Femur (tissue), 1 donor: Measurements from ENCODE around the gene PRUNE2.
"Not testable (repeated sequence)": the region's sequence is repeated elsewhere in the genome, so short reads cannot be mapped to it uniquely, and the experiment has no call there.

Source experiments
- DNase-seq: peaks from one replicate; pipeline ENCODE4 v3.0.0-alpha.2; 2017

Gene PRUNE2

DNA sequence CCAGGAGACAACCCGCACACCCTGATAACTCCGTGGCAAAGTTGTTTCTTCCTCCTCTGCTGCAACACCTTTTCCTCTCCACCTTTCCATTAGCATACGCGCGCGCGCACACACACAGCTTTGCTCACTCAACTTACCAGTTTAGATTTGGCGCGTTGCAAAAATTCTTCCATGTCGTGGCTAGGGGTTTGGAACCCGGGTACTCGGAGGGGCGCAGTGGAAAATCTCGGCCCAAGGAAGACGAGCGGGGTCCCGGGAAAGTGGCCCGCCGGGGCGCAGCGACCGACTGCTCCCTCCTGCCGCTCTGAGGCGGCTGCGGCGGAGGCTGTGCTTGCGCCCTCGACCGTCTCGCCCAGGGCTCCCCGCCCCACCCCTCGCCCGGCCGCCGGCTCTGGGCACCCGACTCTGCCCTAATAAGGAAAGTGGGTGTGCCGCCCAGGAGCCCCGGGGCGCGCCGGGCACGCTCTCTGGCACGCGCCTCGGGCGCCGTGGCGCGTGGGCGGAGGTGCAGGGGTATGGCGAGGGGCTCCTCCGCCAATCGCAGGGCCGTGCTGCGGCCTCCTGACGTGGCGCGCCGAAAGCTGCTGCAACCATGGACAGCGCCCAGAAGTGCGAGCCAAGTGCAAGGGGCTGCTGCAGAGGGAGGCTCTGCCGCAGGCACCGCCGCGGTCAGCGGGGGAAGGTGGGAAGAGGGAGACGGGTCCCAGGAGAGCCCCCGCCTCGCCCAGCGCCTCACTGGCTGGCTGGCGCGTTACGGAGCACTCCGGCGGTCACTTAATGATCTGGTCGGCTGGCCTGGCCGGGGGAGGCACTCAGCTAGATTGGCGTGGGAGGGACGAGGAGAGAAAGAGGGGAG is at the start of gene PRUNE2:
TSS of gene PRUNE2 (minus strand) at position 324 of the 856 bp plus-strand sequence. CDS start at position 173, 151 bp downstream.
- peak; percentile 91 for DNase-seq

GRCh38 chr9:76955406-76955805 is 49.5 kb upstream of the PRUNE2 start:
- DNase-seq: not testable (repeated sequence)

GRCh38 chr9:76949865-76950264 is 44.0 kb upstream of the PRUNE2 start:
- no peak for DNase-seq

- DNase-seq: no peak
Observed at GRCh38 chr9:76944011-76944410, 38.1 kb upstream of the PRUNE2 start.

- DNase-seq: no peak
Observed at GRCh38 chr9:76943054-76943453, 37.1 kb upstream of the PRUNE2 start.

DNA sequence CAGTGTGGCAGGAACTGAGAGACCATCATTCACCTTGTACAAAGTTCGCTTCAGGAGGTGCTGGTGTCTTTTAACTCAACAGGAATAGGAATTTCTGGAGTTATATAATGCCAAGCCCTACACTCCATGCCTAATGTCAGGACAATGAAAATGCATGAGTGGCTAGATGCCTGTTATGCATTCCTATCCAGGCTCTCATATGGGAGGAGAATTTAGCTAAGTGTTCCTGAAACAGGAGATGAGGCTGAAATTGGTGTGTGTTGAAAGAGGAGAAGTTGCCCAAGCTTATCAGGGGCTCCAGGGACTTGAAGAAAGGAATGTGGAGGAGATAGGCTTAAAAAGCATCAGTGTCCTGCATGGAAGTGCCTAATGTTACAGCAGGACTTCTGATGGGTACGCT is 26.8 kb upstream of the PRUNE2 start:
- DNase-seq: no peak

- DNase-seq: no peak
Observed at GRCh38 chr9:76932265-76932664, 26.4 kb upstream of the PRUNE2 start.

- DNase-seq: no peak
Observed at GRCh38 chr9:76927540-76928240, 21.8 kb upstream of the PRUNE2 start.

DNA sequence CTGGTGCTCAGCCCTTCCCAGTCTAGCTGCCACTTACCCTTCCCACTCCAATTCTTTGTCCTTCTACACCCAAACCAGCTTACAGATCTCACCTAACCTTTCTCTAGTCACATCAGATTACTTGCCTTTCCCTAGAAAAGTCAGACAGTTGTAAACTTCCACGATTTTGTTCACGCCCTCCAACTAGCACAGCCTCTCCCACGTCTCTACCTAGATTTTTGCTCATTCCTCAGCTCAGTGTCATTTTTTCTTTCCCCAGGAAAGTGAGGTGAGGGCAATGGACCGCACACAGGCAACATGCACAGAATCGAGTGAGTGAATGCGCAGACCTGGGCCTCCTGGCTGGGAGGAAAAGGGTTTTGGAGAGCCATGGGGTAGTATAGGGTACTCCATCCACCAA is 20.9 kb upstream of the PRUNE2 start:
- DNase-seq: no peak

DNA sequence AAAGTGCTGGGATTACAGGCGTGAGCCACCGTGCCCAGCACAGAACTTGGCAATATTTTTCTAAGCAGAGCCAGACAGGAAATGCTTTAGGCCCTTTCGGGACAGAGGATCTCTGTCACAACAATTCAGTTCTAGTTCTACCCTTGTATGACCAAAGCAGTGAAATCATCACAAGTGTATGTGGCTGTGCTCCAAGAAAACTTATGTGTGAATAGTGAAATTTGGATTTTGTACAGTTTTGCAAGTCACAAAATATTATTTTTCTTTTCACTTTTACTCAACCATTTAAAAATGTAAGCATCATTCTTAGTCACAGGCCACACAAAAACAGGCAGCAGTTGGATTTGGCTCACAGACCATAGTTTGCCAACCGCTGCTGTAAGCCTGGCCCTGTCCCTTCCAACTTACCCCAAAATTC is 20.4 kb upstream of the PRUNE2 start:
- DNase-seq: no peak

DNA sequence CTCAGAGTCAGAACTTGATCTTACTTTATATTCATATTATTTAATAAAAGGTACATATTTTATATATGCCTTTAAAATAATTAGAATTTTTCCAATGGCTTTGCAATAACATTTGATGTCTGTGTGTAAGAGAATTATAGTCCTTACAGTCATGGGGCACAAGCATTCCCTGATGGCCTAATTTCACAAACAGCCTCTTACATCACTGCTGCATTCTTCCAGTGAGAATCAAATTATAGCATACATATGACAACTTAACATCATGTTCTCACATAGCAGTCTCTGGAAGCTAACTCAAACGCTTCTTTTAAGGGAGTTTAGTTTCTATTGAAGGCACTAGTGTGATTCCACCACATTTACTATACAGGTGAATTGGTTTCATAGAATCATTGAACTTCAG is 15.3 kb upstream of the PRUNE2 start:
- DNase-seq: no peak

GRCh38 chr9:76917299-76917698 is 11.4 kb upstream of the PRUNE2 start:
- DNase-seq: no peak

DNA sequence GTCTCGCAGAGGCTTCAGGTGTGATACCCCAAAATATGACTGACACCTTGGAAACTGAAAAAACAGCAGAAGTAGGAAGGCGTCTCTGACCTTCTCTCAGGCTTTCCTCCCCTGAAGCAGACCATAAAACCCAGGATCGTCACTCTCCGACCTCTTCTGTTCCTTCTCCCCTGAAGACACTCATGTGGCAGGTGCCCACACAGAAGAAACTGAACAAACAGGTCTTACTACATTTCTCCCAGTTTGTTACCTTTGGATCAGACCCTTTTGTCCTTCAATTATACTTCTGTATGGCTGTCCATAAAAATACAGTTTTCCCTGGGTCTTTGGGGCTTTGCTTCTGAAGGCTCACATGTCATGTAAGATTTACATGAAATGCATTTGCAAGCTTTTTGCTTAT is 10.3 kb upstream of the PRUNE2 start:
- DNase-seq: no peak

DNA sequence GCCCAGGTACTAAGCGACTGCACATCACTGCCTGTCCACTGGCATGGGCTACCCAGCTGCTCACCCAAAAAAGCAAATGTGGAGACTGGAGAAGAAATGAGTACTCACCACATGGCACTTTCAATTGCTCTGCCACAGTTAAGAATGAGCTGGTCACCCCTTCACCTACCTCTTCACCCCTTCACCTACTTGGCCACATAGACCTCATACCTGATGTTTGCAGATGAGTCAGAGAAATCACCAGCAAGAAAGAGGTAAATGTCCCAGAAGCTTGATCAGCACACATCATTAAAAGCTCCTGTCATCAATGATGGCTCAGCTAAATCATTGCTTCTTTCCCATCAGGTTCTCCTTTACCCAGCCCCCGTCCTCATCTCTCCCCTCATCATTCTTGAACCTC is 7.6 kb upstream of the PRUNE2 start:
- no peak for DNase-seq

- DNase-seq: no peak
Observed at GRCh38 chr9:76912636-76913275, 6.8 kb upstream of the PRUNE2 start.

GRCh38 chr9:76911971-76912370 is 6.1 kb upstream of the PRUNE2 start:
- no peak for DNase-seq

DNA sequence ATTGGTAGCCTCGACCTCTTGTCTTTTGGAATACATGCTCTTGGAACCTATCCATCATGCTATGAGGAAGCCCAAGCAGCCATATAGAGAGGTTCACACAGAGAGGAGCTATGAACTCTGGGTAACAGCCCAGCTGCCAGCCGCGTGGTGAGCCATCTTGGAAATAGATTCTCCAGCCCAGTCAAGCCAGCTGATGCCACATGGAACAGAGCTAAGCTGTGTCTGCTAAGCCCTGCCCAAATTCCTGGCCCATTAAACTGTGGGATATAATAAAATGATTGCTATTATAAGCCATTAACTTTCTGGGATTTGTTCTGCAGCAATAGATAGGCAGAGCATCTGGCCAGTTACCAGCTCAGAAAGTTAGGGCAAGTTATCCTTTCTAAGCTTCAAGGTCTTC is 4.9 kb upstream of the PRUNE2 start:
- no peak for DNase-seq

DNA sequence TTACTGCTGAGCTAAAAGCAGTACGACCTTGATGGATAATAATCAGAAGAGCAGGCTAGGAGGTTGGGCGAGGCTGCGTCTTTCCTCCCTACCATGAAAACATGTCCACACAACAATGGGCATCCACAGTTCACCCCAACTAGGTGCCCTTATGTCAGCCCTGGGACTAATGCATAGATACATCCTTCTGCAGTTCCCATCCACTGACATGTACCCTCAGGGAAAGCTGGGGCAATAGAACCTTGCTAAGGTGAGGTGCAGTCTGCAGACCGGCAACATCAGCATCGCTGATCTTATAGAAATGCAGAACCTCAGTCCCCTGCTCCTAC is 697 bp upstream of the PRUNE2 start:
- DNase-seq: no peak

DNA sequence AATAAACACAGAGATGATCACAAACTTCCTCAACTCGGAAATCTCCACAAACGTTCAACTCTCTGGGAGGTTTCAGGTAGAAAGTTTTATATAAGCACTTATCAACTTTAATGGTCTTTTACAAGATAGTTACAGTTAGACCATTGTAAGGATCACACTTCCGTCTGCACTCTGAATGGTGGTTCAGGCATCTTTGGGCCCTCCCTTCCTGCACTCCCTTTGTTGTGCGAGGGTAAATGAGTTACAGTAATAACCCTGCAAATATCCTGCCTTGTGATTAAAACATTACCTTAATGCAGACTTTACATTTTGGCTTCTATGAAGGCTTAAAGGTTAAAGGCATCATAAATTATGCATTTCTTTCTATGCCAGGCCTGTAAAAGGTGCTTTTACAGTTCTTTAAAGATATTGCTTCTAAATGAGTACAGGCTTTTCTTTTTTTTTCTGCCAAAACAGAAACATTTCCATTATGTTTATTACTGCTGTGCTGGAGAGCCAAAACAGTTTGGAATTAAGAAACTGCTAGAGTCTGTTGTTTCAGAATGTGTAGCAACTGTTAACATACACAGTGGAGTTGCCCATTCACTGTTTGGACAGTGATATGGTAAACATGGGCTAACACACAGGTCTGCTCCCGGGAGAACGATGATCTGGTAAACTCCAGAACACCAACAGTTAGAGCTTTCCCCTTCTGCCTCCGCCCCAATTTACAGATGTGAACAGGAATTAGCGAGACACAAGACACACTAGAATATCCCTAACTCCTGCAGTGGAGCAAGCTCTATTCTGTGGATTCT is 1.1 kb downstream of the PRUNE2 start:
- no peak for DNase-seq

DNA sequence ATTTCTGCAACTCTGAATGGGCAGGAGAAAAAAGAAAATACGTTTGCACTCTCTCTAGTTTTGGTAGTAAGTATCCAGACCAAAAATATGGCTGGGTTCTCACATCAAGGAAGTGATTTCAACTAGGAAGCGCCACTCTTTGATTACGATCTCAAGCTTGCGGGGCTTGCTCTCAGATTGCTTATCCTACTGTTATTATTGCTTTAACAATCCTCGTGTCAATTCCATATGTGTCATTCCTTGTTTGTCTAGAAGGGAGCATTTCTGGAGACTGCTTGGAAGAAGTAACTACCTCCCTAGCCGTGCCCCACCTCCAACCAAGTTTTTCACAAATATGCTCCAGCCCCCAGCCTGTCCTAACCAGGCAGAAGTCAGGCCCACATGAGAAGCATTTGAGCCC is 3.5 kb downstream of the PRUNE2 start:
- DNase-seq: no peak

- no peak for DNase-seq
Observed at GRCh38 chr9:76901801-76902200, 4.1 kb downstream of the PRUNE2 start.

- DNase-seq: no peak
Observed at GRCh38 chr9:76900884-76901440, 5.0 kb downstream of the PRUNE2 start.

DNA sequence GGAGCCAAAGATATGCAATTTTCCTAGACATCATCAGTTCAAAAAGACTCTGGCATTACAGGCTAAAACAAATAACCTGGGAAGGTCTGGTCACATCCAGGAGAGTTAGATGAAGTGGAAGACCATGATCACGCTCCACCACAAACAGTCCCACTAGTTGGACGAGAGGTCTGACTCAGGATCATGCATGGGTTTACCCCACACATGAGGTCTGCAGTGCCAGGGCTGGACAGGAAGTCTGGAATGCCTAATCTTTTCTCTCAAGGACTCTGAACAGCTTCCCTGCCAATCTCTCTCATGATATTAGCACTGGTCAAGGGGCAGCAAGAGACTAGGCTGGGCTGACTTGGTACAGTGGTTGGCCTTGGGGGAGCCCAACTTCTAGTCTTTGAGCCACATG is 7.1 kb downstream of the PRUNE2 start:
- DNase-seq: no peak
